Activated CD4-positive, alpha-beta T cell treated with anti-CD3 and anti-CD28 coated beads for 4 hours (primary cell): Measurements from ENCODE around the gene TNFAIP2.
"Not testable (repeated sequence)": the region's sequence is repeated elsewhere in the genome, so short reads cannot be mapped to it uniquely, and the experiment has no call there.

Experiments
- DNase-seq, 2 donors: peaks; one replicate each; pipeline ENCODE4 v3.0.0-alpha.2; 2020

The TNFAIP2 gene

DNA sequence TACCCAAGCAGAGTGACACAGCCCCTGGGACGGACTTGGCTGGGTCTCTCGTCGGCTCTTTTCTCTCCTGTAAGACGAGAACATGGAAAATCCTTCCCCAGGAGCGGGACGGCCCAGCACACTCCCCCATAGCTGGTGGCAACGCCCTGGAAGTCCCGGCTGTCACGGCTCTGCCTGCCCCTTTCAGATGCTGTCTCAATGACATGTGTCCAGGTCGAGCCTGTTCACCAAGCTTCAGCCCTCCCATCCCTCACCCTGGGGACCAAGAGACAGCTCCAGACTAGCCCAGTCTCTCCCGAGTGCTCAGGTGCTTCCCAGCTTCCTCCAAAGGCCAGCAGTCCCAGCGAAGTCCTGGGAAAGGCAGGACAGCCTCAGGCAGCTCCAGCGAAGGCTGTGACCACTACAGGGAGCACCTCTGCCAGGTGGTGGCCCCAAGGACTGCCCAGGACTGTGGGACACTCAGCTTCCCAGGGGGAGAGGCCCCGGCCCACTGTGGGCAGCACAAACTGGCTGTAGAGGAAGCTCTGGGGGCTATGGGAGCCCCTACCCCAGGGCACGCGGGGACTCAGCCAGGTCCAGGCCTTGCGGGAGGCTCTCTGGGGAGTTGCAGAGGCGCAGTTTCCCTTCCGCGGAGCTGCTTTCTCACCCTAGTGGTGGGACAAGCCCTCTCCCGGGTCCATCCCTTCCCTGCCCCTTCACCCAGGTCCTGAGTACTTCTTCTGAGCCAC, 33.6 kb downstream of the TNFAIP2 start:
- no peak for DNase-seq

GRCh38 chr14:103157969-103158368, 34.7 kb downstream of the TNFAIP2 start:
- no peak for DNase-seq

DNA sequence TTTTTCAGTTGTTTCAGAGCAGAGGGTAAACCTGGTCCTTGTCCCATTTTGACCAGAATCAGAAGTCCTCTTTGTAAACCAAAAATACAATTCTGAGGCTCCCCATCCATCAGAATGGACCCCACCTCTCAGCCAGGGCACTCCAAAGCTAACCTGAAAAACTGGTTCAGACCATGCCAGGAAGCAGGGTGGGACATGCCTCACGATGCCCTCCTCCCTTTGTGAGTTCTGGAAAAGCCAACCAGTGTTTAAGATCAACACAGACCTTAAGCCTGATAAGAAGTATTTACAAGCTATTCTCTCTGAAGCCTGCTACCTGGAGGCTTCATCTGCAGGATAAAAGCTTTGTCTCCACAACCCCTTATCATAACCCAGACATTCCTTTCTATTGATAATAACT, 35.4 kb downstream of the TNFAIP2 start:
- DNase-seq: no peak

DNA sequence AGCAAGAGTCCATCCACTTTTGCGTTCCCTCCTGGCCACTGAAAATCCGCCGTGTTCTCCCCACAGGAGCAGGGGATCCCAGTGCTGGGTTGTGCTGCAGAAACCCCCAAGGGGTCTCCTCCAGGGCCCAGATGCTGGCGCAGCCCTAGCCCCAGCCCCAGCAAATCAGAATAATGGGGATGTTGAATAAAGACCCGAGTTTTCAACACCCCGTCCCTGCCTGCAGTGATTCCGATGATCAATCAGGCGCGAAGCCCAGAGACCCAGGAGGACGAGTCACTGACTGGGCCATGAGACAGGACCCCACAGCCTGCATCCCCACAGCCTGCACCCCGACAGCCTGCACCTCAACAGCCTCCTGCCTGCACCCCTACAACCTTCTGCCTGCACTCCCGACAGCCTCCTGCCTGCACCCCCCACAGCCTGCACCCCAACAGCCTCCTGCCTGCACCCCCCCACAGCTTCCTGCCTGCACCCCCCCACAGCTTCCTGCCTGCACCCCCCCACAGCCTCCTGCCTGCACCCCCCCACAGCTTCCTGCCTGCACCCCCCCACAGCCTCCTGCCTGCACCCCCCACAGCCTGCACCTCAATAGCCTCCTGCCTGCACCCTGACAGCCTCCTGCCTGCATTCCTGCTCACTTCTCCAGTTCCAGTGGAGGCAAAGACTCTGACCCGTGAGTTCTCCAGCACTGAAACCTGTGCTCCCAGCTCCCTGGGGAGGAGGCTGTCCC, 37.2 kb downstream of the TNFAIP2 start:
- no peak for DNase-seq

- no peak for DNase-seq
Measured at GRCh38 chr14:103161054-103161397, 37.8 kb downstream of the TNFAIP2 start.

DNA sequence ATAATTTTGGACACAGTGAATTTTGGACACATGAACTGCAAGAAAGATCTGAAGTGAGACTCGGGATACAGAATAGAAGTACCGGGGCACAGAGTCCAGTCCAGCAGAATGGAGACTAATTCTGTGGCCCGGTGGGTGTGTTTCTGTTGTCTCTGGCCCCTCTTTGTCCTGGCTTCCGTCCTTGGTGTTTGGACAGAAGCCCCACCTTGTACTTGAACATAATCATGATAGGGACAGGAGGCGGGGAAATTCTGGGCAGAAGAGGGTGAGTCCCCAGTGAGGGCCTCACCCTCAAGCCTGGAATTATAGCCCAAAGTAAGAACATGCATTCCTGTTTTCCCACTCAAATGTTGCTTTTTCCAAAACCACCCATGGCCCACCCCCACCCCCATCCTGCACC, 39.9 kb downstream of the TNFAIP2 start:
- no peak for DNase-seq

GRCh38 chr14:103164006-103164405, 40.7 kb downstream of the TNFAIP2 start:
- DNase-seq: no peak

DNA sequence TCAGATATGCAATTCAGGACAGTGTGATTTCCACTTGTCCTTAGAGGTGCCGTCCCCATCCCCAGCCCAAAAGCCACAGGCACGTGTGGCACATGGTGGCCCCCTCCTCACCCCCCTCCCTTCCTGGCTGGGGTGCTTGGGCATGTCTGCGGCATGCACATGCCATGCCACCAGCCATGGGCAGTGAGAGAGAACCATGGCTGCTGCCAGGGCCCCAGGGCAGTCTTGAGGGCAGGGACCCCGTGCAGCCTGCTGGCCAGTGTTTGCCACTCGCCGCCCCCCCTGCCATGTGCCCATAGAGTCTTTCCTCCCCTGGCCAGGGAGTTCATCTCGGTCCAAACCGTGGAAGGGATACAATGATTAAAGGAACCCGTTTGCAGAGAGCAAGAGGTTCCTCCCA, 41.5 kb downstream of the TNFAIP2 start:
- DNase-seq: no peak

GRCh38 chr14:103165323-103165722, 42.1 kb downstream of the TNFAIP2 start:
- DNase-seq: no peak

- no peak for DNase-seq
Measured at GRCh38 chr14:103169954-103170353, 46.7 kb downstream of the TNFAIP2 start.

DNA sequence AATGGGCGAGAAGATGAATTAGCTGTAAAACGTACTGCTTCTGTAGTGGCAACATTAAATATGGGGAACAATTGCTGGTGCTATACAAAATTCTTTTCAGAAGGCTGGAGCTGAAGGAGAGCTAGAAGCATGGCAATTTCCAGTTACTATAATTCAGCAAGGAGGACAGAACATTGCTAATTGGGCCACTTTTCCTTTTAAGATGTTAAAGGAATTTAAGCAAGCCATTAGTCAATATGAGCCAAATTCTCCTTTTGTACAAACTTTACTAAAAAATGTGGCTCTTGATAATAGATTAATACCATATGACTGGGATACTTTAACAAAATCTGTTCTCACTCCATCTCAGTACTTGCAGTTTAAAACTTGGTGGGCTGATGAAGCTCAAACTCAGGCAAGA, 47.9 kb downstream of the TNFAIP2 start:
- not testable (repeated sequence) for DNase-seq

GRCh38 chr14:103172921-103173320, 49.7 kb downstream of the TNFAIP2 start:
- no peak for DNase-seq

GRCh38 chr14:103173887-103174286, 50.6 kb downstream of the TNFAIP2 start:
- DNase-seq: not testable (repeated sequence)

GRCh38 chr14:103176176-103176575, 52.9 kb downstream of the TNFAIP2 start:
- DNase-seq: not testable (repeated sequence)

GRCh38 chr14:103177376-103177775, 54.1 kb downstream of the TNFAIP2 start:
- DNase-seq: no peak

DNA sequence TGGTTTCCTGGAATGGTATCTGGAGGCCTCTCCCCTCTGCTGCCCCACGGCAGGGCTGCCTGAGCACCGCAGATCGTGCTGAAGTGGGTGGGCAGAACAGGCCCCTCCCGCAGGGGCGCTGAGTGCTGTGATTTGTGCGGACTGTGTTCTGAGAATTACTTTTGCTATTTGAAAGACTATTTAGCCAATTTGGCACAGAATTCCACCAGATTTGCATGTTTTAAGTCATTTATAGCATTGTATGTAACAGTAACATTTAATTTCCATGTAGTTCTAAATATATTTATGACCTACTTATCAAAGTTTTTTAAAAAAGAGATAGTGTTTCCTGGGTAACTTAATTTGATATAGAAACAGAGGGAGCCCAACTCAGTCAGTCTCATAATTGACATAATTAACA, 55.3 kb downstream of the TNFAIP2 start:
- no peak for DNase-seq

- no peak for DNase-seq
Measured at GRCh38 chr14:103179094-103179493, 55.8 kb downstream of the TNFAIP2 start.

DNA sequence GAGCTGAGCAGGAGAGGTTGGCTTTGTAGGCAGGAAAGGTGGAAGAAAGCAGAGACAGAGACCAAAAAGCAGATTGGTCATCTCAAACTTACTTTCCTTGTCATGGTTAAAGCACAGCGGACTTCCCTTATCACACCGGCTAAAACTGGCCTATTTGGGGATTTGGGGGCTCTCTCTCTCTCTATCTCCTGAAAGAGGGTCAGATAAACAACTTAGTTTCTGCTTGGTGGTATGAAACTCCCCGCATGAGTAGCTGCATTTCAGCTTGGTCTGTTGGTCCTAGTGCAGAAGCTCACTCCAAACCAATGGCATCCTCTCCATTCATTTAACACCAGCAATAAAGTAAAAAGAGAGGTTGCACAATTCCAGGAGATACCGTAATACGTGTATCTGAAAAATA, 57.1 kb downstream of the TNFAIP2 start:
- no peak for DNase-seq

DNA sequence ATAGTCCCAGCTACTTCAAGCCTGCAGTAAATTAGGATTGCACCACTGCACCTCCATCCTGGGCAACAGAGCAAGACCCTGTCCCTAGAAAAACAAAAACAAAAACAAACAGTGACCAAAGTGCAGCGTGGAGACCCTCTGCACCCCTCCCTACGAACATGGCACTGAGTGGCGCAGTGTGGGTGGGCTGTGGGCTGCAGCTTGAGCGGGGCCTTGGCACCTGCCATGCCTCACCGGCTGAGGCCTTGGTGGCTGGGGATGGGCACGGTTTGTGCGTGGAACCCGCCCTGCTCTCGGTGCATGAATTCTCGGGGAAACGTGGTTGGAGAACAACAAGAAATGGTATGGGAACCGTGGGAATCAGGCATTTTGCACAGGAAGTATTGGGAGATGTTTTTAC, 60.8 kb downstream of the TNFAIP2 start:
- no peak for DNase-seq

DNA sequence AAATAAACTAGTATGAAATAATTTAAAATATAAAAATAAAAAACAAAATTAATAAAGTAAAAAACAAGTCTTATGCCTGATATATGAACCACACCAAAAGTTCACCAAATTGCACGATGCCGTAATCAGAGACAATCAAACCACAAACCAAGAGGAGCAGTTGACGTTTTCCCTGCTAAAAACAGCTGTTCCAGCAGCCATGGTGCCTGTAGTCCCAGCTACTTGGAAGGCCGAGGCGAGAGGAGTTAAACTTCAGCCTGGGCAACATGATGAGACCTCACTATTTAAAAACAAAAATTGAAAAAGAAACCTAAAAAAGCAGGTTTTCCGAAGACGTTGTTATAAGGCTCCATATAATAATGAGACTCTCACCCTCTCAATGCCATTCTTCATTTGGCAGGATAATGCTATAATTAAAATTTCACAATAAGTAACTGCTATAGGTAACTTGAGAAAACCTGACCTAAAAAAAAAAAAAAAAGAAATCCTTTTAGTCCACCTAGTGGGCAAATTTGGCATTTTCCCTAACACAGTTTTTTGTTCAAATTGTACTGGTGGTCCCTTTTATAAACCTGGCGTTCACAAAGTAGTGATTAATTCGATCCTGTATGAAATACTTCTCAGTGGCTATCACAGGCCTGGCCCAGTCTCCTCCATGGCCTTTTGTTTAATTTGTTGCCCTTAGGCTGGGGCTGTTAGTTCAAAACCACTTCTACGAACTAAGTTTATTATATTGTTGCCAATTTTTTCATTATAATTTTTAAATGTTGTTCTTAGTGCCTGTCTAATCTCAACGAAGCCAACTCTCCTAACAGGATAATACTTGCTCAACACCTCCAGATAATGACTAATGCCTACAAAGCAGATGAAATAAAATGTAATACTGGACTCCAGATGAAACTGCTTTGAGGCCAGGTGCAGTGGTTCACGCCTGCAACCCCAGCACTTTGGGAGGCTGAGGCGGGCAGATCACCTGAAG, 62.1 kb downstream of the TNFAIP2 start:
- DNase-seq: no peak

DNA sequence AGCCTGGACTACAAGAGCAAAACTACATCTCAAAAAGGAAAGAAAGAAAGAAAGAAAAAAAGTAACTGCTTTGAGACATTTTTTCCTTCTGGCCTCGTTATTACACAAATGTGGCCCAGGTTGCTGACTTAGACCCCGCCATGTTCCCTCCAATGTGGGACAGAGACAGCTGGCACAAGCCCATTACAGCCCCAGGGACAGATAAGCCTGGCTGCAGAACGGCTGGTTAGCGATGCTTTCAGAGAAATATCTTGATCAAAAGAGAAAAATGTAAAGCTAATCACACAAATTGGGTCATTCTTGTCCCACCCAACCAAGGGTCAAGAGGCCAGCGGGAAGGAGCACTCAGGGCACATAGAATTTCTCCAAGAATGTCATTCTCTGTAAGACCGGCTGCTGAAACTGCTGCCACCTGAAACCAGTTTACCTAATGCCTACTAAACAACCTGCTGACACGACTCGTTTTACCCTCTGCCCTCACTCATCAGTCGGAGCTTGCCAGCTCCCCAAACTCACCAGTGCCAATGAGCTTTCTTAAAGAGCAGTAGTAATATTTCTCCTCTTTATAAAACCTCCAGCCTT, 63.1 kb downstream of the TNFAIP2 start:
- DNase-seq: no peak
